Activated CD4-positive, alpha-beta T cell treated with anti-CD3 and anti-CD28 coated beads for 24 hours (primary cell): Measurements from ENCODE around the gene KISS1.

Experiments used
- DNase-seq, 2 donors: peaks; one replicate each; pipeline ENCODE4 v3.0.0-alpha.2; 2020; ENCODE audit warnings: low read depth in 2 of 2

KISS1 gene

GRCh38 chr1:204154568-204155255 is 41.6 kb downstream of the KISS1 start:
- DNase-seq, result no peak

GRCh38 chr1:204153667-204154066 is 42.6 kb downstream of the KISS1 start:
- DNase-seq, result no peak

- DNase-seq, result no peak
Measured at GRCh38 chr1:204152310-204153044, 43.8 kb downstream of the KISS1 start.

GRCh38 chr1:204151552-204152309 is 44.6 kb downstream of the KISS1 start, which contains the start of gene ETNK2:
TSS of gene ETNK2 (minus strand) at chr1:204152044. CDS start at chr1:204151852, 192 bp downstream.
- peak in 1 of 2 donors; percentile 24 for DNase-seq

GRCh38 chr1:204150702-204151551 is 45.4 kb downstream of the KISS1 start:
- no peak for DNase-seq

GRCh38 chr1:204149635-204150565 is 46.4 kb downstream of the KISS1 start:
- DNase-seq, result no peak

- DNase-seq, result no peak
Measured at GRCh38 chr1:204149107-204149506, 47.2 kb downstream of the KISS1 start.

- DNase-seq, result no peak
Measured at GRCh38 chr1:204147406-204148383, 48.6 kb downstream of the KISS1 start.

GRCh38 chr1:204146965-204147364 is 49.3 kb downstream of the KISS1 start:
- no peak for DNase-seq

GRCh38 chr1:204146309-204146708 is 50.0 kb downstream of the KISS1 start:
- DNase-seq, result no peak

- DNase-seq, result no peak
Measured at GRCh38 chr1:204145033-204145504, 51.2 kb downstream of the KISS1 start.

- no peak for DNase-seq
Measured at GRCh38 chr1:204143276-204144041, 52.8 kb downstream of the KISS1 start.

GRCh38 chr1:204142032-204142974 is 54.0 kb downstream of the KISS1 start:
- DNase-seq, result no peak

- no peak for DNase-seq
Measured at GRCh38 chr1:204141131-204141530, 55.2 kb downstream of the KISS1 start.
